DOHH2 (cell line): ENCODE results near the gene RAPGEF1.

Experiments
- H3F3A ChIP-seq: fragments of 200-600 bp; sonication (generic), shearing (Covaris generic); 2 replicates; pipeline ENCODE4 v1.6.0; 2016; ENCODE audit warnings: antibody characterized with exemption, mild to moderate bottlenecking; ENCODE audit not compliant: control insufficient read depth, insufficient read depth
- H3K27ac ChIP-seq: fragments of 200-600 bp; sonication (generic); 2 replicates; pipeline ENCODE4 v1.5.1; 2014; ENCODE audit warnings: low read depth, mild to moderate bottlenecking, low read length, moderate library complexity
- H3K27me3 ChIP-seq: fragments of 200-600 bp; sonication (generic); 2 replicates; pipeline ENCODE4 v1.6.1; 2014; ENCODE audit warnings: mild to moderate bottlenecking, low read length, mixed read lengths; ENCODE audit not compliant: control insufficient read depth
- H3K36me3 ChIP-seq: fragments of 200-600 bp; sonication (generic); 2 replicates; pipeline ENCODE4 v1.6.1; 2014; ENCODE audit warnings: mild to moderate bottlenecking, low read length, moderate library complexity, mixed read lengths; ENCODE audit not compliant: control insufficient read depth
- H3K4me1 ChIP-seq: fragments of 200-600 bp; sonication (generic); 2 replicates; pipeline ENCODE4 v1.6.1; 2014; ENCODE audit warnings: mild to moderate bottlenecking, low read length, mixed read lengths; ENCODE audit not compliant: control insufficient read depth
- H3K4me2 ChIP-seq: fragments of 200-600 bp; sonication (generic); 2 replicates; pipeline ENCODE4 v1.6.0; 2014; ENCODE audit warnings: mild to moderate bottlenecking, low read length, moderate library complexity
- H3K4me3 ChIP-seq: fragments of 200-600 bp; sonication (generic); 2 replicates; pipeline ENCODE4 v1.5.1; 2014; ENCODE audit warnings: mild to moderate bottlenecking, low read length, mixed read lengths
- H3K79me2 ChIP-seq: fragments of 200-600 bp; sonication (generic); 2 replicates; pipeline ENCODE4 v1.6.1; 2014; ENCODE audit warnings: mild to moderate bottlenecking, low read length, mixed read lengths; ENCODE audit not compliant: control insufficient read depth
- H3K9me2 ChIP-seq: fragments of 200-600 bp; sonication (generic); replicated peaks from 2 replicates; pipeline ENCODE4 v1.6.1; 2014; ENCODE audit warnings: mild to moderate bottlenecking, low read length, mixed read lengths; ENCODE audit not compliant: control insufficient read depth
- H3K9me3 ChIP-seq: fragments of 200-600 bp; sonication (generic); 2 replicates; pipeline ENCODE4 v1.6.1; 2014; ENCODE audit warnings: antibody characterized with exemption, low read length, mixed read lengths; ENCODE audit not compliant: control insufficient read depth, insufficient read depth
- H4K20me1 ChIP-seq: fragments of 200-600 bp; sonication (generic); 2 replicates; pipeline ENCODE4 v1.6.0; 2014; ENCODE audit warnings: low read depth, mild to moderate bottlenecking, antibody characterized with exemption, low read length, moderate library complexity; ENCODE audit not compliant: control insufficient read depth, insufficient read depth
- EZH2phosphoT487 ChIP-seq: fragments of 200-600 bp; sonication (generic); IDR thresholded peaks from 2 replicates; pipeline ENCODE4 v1.6.1; 2017; ENCODE audit warnings: borderline replicate concordance, mild to moderate bottlenecking, antibody characterized with exemption, low read length, moderate library complexity, mixed read lengths
- TF ChIP-seq, protein P1 (sequence below): fragments of 200-600 bp; sonication (generic); IDR thresholded peaks from one replicate; pipeline ENCODE4 v1.5.1; 2014; ENCODE audit warnings: antibody characterized with exemption, mild to moderate bottlenecking, low read depth, low read length; ENCODE audit not compliant: poor library complexity, severe bottlenecking

The RAPGEF1 gene

DNA sequence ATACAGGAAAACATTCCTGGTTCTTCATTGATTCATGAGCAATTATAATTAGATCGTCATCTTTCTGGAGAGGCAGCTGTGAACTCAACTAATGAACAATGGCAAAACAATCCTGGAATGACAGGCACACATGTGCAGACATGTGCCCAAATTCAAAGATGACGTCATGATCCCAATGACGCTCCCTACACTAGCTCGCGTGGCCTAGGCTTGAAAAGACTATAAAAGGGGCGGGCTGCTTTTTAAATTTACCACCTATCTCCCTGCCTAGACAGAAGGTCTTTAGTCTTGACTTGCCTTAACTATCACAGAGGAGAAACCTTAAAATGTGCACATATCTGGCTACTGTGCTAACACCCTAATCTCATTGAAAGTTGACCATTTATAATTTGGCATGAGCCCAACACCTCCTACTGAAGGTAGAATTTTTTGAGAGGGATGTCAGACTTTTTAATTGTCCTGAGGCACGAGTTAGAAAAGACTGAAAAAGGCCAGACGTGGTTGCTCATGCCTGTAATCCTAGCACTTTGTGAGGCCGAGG, 106.3 kb downstream of the RAPGEF1 start:
- TF ChIP-seq EZH2phosphoT487: no peak
- TF ChIP-seq, protein P1, sequence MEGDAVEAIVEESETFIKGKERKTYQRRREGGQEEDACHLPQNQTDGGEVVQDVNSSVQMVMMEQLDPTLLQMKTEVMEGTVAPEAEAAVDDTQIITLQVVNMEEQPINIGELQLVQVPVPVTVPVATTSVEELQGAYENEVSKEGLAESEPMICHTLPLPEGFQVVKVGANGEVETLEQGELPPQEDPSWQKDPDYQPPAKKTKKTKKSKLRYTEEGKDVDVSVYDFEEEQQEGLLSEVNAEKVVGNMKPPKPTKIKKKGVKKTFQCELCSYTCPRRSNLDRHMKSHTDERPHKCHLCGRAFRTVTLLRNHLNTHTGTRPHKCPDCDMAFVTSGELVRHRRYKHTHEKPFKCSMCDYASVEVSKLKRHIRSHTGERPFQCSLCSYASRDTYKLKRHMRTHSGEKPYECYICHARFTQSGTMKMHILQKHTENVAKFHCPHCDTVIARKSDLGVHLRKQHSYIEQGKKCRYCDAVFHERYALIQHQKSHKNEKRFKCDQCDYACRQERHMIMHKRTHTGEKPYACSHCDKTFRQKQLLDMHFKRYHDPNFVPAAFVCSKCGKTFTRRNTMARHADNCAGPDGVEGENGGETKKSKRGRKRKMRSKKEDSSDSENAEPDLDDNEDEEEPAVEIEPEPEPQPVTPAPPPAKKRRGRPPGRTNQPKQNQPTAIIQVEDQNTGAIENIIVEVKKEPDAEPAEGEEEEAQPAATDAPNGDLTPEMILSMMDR: no peak
- Histone ChIP-seq H4K20me1 (no peaks in the 10 kb centered on the region), H3K4me1 (peaks cover 45% of the 10 kb centered on the region), H3K27me3 (no peaks in the 10 kb centered on the region), H3K9me3 (no peaks in the 10 kb centered on the region), H3K9me2 (no peaks in the 10 kb centered on the region), H3K27ac (no peak overlapping the region), H3K36me3 (peaks cover 90% of the 10 kb centered on the region), H3K4me2 (no peak overlapping the region), H3F3A (peaks cover 3% of the 10 kb centered on the region; the same call in 1 of the 2 replicates), H3K79me2 (peaks cover 17% of the 10 kb centered on the region), H3K4me3 (no peak overlapping the region)

DNA sequence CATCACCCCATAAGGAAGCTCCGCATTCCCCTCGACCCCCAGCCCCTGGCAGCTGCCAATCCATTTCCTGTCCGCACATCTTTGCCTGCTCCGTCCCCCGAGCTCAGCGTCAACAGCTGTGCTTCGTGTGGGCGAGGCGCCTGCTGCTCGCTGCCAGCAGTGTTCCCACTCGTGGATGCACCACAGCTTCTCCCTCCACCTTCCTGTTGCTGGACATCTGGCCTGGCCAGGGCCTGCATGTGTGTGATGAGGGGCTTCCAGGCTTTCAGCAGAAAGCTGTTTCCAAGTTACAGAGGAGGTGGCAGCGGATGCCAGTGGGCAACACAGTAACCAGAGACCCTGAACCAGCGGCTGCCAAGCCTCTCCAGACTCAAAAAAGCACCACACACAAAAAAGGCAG, 108.6 kb downstream of the RAPGEF1 start:
- TF ChIP-seq EZH2phosphoT487: no peak
- TF ChIP-seq, protein P1: no peak
- Histone ChIP-seq H3K4me3 (no peak overlapping the region), H3K36me3 (peaks cover 88% of the 10 kb centered on the region), H3K27me3 (no peaks in the 10 kb centered on the region), H3F3A (peaks cover 3% of the 10 kb centered on the region), H3K79me2 (peaks cover 17% of the 10 kb centered on the region), H3K9me3 (no peaks in the 10 kb centered on the region), H4K20me1 (no peaks in the 10 kb centered on the region), H3K4me1 (peaks cover 45% of the 10 kb centered on the region), H3K4me2 (0 out of 2 replicates have a peak overlapping the region, but pooled peaks have one; percentile 4), H3K27ac (no peak overlapping the region), H3K9me2 (no peaks in the 10 kb centered on the region)

DNA sequence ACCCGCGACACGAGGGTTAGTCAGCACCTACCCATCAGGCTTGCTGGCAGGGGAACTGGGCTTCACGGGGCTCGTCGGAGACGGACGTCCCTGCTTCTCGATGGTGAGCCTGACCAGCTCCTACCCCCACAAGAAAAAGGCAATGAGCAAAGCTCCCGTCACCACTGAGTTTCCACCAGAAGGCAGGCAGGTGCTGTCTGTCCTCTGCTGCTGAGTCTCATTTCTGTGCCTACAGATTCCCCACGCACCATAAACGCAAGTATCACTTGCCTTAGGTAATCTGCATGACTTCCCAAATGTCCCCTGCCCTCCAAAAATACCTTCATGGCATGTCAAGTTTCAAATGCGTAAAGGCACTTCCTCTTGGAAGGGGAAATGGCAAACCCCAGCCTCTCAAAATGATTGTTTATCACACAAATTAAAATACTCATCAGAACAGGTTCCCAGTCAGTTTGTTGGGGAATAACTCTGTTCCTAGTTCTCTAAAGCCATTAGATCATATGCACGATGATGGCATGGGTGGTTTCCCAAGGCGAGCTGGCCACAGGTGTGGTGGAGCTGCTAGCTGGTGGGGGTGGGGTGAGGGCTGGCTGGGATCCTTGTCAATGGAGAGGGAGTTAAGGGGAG, 109.6 kb downstream of the RAPGEF1 start:
- peaks cover 39% of the 10 kb centered on the region for H3K4me1 ChIP-seq
- H3K27ac ChIP-seq: no peak overlapping the region
- no peaks in the 10 kb centered on the region for H3K27me3 ChIP-seq
- H4K20me1 ChIP-seq: no peaks in the 10 kb centered on the region
- H3K36me3 ChIP-seq: peaks cover 88% of the 10 kb centered on the region
- peaks cover 3% of the 10 kb centered on the region for H3F3A ChIP-seq
- H3K9me2 ChIP-seq: no peaks in the 10 kb centered on the region
- H3K4me3 ChIP-seq: no peak overlapping the region
- no peak for TF ChIP-seq EZH2phosphoT487
- TF ChIP-seq, protein P1: no peak
- H3K79me2 ChIP-seq: peaks cover 17% of the 10 kb centered on the region
- no peak overlapping the region for H3K4me2 ChIP-seq
- no peaks in the 10 kb centered on the region for H3K9me3 ChIP-seq
